ENCODE results near the gene TMEM119.

Gene TMEM119, protein sequence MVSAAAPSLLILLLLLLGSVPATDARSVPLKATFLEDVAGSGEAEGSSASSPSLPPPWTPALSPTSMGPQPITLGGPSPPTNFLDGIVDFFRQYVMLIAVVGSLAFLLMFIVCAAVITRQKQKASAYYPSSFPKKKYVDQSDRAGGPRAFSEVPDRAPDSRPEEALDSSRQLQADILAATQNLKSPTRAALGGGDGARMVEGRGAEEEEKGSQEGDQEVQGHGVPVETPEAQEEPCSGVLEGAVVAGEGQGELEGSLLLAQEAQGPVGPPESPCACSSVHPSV

DNA sequence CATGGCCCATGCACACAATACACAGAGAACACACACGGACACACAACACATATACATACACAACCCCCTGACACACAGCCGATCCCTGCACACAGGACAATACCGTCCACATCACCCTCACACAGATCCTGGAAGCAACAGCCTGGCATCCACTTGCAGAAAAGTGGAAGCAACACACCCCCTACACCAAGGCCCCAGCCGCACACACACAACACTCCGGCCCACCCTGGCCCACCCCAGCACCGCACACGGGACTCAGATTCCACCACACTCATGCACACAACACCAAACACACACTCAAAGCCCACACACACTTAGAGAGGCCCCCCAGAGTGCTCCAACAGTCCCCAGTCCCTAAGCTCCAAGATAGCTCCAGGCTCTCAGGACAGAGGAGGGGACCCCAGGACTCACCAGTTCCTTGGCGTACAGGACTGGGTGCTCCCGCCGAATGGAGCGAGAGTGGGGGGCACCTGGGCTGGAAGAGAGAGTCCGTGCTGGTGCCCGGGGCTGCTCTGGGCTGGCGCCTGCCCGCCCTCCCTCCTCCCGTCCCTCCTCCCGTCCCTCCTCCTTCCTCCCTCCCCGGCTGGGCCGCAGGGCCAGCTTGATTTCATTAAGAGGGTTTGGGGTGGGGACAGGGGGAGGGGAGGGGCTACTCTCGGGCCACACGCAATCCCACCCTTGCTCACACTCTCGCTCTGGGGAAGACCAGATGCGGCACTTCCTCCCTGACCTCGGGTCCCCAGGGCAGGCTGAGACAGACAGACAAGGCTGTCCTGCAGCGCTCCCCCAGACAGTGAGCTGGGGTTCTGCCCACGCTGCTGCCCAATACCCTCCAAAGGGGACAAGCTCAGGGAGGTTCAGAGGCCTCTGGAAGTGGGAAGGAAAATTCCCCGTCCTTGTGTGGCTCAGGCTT lies at the start of gene TMEM119:
Gene TMEM119 (minus strand): TSS at position 526 of the 913 bp plus-strand sequence. CDS start 5,701 bp downstream, outside the sequence.
- no peak for DNase-seq (ENCODE audit: low read depth in 2 of 3, low spot score in 2 of 3)

DNA sequence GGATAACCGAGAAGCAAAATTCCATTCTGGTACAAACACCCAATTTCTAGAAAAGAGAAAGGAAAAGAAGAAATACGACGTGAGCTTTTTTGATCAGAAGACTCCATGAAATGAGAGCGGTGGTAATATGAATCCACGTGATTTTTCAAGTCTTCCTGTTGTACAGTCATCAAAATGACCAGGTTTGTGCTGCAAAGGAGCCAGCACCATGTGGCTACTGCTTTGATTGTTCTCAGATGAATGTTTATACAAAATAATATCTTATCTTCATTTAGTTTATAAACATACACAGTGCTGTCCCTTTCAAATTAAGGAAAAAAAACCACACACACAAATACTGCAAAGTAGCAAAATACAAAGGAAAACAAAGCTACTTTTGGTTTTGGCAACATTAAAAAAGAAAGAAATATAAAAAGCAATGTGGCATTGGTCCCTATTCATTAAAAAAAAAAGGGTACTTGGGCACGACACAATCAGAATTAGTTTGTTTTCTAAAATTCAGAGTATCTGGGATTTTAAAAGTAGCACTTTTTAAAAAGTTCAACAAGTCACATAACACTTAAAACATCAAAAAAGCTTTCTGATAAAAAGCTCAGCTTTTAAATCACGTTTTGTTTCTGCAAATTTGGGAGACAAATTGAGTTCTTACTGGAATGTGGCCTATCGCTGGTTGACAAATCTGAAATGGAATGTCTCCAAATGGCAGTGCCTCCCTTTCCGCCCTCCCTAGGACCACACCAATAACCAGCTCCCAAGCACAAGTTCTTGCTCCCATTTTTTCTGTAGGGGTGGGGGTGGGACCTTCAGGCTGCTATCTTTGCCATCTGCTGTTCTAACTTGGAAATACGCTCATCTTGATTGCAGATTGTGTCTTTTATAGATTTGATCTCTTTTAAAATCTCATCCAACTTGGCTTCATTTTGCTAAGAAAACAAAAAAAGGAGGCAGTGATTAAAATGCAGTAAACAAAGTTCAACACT lies 49.0 kb upstream of the TMEM119 start:
- DNase-seq (ENCODE audit: low read depth in 2 of 3, low spot score in 2 of 3): no peak

DNA sequence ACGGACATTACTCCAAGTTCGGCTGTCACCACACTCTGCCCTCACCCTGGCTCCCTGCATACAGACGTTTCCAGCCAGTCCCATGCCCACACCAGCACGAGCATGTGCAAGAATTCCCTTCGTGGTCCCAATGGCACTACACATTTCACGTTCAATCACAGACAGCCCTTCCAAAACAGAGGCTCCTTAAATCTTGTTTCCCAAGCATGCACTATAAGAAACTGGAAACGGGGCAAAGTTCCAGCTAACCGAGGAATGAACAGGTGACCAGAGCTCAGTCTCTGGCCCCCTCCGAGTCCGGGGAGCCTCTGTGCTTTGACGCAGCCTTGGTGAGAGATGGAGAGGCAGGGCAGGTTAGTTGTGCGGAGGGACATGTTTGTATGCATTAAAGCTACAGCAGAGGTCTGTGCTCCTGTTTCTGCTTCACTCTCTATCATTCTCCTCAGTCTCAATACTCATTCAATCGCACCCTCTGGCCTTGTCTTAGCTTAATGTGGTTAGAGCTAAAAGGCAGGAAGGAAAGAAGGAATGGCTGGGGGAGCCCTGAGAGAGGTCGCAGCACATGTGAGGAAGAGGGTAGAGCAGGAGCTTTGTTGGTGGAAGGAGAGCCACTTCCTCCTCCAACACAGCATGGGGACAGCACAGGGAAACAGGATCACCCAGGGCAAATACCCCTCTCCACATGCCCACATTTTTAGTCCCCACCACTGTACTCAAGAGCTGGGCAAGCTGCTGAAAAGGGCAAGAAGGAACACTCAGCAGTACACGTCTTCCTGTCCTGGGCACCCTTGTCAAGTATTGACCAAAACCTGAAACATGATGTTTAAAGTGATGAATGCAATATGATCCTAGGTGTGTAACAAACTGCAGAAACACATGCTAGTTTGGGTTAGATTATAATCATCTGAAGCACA lies 48.1 kb upstream of the TMEM119 start:
- DNase-seq (ENCODE audit: low read depth in 2 of 3, low spot score in 2 of 3): no peak

DNA sequence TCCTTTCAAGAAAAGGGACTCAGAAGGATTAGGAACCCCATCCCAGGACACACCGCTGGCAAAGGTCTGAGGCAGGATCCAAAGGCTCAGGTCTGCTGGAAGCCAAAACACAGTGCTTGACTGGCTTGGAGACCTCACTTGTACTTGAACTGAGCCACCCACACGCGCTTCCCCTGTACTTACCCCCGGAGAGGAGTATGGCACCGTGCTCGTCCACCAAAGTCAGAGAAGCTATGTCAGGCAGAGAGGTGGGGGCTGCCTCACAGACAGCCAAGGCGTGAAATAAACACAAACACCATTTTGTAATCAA lies 46.9 kb upstream of the TMEM119 start:
- no peak for DNase-seq (ENCODE audit: low read depth in 2 of 3, low spot score in 2 of 3)

DNA sequence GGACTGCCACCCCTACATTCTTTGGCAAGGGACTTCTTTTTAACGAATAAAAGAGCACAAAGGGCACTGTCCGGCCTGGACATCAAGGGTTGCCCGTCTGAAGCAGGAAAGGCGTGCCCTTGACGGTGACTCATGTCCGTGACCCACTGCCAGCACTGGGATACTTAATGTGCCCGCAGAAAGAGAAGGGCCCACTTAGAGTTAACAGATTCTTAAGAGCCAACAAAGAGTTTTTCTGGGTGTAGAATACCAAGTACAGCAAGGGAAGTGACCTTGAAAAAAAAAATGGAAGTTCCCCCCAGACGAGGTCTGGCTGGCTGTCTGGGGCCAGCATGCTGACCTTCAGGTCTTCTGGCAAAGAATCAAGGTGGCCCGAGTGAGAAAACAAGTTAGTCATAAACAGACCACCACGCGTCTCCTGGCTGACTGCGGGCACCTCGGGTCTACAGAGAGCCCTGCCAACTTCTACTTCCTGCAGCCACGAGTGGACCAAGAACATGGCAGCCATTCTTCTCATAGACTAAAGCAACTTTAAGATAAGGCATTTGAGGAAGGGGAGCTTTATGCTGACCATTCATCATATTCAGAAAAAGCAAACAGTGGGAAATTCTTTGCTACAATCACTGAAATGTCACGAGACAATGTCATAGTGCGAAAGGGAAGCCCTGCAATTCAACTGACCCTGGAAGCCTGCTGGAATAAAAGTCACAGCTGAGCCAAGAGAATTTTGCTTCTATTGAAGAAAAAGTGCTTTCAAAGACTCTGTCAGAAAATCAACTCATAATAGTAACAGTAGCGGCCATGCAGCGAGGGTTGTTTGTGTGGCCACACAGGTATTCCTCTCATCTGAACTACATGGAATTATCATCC lies 46.3 kb upstream of the TMEM119 start:
- no peak for DNase-seq (ENCODE audit: low read depth in 2 of 3, low spot score in 2 of 3)

DNA sequence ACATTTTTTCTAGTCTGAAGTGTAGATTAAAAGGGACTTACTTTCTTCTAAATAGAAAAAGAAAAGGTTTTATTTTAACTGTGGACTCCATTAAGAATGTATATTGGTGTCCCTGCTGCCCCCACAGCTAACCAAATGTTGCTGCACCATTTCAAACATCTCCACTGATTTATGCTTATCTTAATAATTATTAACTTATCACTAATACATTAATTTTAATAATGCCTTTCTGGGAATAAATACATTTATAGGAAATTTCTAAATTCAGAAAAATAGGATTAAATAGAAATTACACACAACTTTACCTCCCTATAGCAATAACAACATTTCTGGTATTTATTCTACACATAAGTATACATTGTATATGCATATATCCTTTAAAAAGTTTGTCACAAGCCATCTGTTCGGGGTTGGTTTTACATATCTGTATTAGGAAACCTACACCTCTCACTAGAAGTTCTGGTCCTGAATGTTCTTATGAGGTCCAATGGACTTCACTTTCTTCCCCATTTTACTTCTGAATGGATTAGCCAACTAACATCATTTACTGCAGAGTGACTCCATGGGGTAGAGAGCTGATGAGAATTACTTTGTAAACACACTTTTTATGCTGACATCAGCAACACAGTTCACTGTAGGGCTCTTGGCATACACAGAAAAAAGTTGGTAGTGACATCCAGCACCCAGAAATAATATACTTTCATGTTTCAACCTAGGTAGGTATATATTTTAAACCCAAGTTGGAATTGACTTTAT lies 45.2 kb upstream of the TMEM119 start:
- no peak for DNase-seq (ENCODE audit: low read depth in 2 of 3, low spot score in 2 of 3)

DNA sequence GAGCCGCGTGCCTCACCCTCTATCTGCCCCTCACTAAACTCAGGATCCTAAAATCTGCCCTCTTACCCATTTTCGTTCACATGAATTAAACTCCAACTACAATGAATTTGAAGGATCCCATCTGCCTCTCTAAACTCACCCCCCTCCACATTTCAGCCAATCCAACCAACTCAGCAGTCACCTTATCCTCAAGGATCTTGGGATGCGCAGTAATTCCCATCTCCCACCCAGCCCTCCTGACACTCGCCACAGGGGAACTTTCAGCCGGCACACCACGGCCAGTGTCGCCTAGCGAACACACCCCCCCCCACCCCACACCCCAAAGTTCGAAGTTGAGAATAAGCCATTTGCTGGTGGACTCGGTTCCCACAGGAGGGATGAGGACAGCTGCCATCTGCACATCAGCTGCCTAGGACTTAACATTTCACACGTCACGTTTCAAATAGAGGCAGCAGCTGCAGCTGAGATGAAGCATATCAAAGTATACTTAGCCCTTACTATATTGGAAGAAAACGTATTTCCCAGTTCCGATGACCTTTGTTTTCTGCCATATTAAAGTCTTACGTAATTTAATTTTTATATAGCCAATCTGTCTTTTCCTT lies 44.5 kb upstream of the TMEM119 start:
- DNase-seq (ENCODE audit: low read depth in 2 of 3, low spot score in 2 of 3): no peak

DNA sequence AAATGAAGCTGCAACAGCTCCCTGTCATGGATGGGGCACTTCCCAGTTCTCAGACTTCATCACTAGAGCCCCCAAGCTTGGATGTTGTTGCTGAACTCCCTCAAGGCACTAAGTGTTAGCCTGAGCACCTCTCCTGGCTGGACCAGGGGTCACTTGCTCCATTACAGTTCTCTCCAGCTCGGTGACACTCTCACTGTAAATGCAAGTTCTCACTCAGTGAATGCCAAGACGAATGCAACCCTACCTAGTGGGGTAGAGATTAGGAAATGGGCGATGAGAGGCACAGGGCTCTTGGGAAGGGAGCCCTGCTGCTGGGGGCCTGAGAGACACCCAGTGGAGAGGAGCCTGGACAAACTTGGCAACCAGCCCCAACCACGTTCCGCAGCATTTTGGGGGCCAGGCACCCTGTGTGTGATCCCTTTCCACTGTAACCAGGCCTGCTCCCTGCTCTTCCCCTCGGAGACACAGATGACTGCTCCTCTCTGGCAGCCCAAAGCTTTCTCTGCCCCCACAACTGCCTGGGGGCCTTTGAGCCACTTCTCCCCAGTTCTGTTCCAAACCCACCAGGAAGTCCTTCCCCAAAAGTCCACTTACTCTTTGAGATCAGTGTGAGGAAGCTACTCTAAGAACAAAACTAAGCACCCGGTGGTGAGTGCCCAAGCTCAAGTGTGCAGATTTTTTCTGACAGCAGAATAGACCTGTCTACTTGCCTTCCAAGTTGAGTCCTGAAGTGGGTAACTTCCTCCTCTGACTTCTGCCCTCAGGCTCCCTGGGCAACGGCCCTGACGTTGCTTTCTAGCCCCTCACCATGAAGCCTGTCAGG lies 43.8 kb upstream of the TMEM119 start:
- DNase-seq (ENCODE audit: low read depth in 2 of 3, low spot score in 2 of 3): no peak

DNA sequence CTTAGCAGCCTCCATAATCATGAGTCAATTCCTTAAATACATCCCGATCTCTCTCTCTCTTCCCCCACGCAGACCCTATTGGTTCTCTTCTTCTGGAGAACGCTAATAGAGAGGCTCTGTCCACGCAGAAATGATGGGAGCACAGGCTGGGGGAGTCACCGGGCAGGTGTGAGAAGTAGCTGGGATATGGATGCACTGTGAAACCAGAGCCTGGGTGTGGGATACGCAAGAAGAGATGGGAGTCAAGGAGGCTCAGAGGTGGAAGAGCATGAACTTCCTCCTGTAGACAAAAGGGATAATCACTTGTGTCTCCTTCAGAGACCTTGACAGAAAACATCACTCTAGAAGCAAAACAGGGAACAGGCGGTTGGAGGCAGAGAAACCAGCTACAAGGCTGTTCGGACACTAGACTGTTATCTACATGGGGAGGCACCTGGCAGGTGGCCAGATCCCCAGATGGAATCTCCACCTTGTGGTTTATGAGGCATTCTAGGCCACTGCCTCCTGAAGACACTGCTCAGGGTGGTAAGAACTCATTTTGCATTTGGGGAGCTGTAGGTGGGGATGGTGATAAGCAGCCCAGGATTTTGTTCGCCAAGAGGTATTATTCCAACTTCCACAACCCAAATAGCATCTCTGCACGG lies 43.0 kb upstream of the TMEM119 start:
- DNase-seq (ENCODE audit: low read depth in 2 of 3, low spot score in 2 of 3): no peak

DNA sequence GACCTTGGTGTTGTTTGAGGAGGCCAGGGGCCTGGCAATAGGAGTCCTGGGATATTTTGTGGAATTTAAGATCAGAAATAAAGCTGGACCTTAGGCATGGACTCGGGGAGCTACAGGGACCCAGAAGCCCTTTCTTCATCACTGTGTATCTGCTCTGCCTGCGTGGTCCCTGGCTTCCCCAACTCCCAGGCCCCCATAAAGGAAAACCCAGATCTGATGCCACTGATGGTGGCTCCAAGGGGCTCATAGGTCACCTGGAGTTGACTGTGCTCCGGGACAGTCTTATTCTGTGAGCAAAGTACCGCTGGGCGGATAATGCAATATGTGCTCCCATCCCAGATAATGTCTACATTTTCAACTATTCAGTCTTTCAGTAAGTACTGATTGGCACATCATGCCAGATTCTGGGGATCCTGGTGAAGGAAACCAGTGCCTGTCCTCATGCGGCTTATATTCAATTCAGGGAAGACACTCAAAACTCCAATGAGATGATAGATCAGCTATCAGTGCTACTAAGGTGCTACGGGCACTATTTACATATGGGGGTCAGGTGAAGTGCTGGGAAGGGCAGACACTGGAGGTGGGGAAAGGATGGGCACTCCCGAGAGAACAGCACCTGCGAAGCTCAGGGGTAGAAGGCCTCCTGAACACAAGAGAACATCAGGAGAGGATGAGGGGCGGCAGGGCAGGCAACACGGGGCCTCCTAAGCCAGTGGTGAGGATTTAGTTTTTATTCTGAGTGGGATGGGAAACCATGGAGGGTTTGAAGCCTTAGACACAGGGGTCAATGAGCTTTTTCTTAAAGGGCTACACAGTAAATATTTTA lies 41.3 kb upstream of the TMEM119 start:
- DNase-seq (ENCODE audit: low read depth in 2 of 3, low spot score in 2 of 3): no peak

DNA sequence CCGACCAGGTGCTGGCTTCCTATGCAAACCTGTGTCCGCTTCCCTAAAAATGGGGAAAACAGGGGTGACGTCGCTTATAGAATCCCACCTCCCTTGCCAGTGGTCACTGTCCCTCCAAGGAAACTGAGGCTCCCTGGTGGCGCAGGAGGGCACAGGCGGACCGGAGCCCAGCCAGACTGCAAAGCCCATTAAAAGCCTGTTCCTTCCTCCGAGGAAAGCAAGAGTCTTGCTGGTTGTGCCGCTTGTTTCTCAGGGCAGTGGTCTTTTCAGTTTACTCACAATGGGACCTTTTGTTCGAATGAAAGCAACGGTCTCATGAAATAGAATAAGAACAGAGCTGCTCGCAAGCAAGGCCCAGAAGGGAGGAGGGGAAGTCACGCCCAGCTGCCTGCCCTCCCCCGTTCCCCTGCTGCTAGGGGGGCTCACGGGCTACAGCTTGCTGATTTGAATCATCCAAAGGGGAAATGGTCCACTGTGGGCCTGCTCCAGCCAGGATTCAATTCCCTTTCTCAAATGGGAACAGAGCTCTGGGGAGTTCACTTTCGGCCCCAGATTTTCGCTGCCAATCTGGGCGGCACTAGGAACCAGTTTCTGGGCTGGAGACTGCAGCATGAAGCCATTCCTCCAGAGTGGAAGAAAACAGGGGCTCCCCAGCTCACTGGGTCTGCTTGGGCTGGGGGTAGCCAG lies 40.4 kb upstream of the TMEM119 start:
- DNase-seq (ENCODE audit: low read depth in 2 of 3, low spot score in 2 of 3): no peak

DNA sequence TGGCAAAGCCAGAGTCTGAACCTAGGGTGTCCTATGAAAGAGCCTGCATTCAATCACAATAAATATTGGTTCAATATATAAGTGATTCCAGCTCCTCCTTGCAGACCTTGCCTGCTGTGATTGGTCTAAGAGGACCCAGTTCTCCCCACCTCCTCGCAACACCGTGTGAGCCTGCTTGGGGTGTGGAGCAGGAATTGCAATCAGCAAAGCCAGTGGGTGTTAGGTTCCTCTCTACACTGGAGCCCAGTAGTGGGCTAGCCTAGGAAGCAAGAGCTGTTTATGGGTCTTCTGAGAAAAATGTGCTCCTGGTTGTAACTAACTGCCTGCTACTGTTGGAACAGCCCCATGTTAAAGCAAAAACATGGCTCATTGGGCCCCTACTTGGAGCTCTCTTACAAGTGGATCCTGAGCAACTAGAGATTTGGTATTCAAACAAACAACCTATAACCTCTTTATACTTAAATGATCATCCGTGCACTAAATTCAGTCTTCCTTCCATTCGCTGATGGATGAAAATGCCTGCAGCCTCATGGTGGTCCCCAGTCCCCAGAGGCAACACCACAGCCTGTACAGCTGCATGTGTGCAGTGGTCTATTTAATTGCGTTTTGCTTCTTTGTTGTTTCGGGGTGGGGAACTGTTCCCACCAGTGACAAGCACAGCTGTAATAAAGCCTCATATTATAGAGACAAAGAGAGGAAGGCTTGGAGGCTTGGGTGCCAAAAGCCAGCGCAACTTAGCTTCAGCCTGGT lies 39.5 kb upstream of the TMEM119 start:
- DNase-seq (ENCODE audit: low read depth in 2 of 3, low spot score in 2 of 3): no peak

DNA sequence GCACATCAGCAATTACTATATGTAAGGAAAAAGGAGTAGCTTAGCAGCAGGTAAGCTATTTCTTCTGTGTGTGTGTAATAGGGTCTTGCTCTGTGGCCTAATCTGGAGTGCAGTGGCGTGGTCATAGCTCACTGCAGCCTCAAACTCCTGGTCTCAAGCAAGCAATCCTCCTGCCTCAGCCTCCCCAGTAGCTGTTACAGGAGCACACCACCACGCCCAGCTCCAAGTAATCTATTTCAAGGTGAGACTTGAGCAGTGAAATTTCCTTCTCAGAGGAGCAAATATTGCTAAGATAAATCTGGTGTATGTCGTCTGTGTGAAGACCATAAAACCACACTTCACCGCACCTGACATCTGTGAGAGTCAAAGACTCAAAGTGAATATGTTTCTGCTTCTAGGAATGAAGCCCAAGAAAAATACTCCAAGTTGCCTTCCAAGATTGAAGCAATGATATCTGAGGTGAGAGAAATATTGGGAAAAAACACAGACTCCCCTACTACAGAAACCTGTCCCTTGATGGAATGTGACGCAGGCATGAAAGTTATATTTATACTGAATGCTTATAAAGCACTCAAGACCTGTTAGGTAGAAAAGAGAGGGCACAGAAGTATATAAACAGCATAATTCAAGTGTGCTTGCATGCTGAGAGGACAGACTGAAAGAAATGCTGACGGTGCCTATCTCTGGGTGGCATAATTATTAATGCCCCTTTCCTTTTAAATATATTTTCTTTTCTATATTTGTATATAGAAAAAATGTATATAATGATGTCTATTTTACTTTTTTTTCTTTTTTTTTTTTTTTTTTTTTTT lies 38.3 kb upstream of the TMEM119 start:
- no peak for DNase-seq (ENCODE audit: low read depth in 2 of 3, low spot score in 2 of 3)

Measured in activated CD8-positive, alpha-beta memory T cell treated with anti-CD3 and anti-CD28 coated beads for 48 hours (primary cell).